Esophagus squamous epithelium (tissue), 4 donors: ENCODE data around the gene GPC6.

ENCODE experiments used
- POLR2A ChIP-seq, 4 donors: fragments of 450-650 bp; IDR thresholded peaks; one replicate each; pipeline ENCODE4 v1.6.1; 2017; ENCODE audit warnings: antibody characterized with exemption in 4 of 4, mild to moderate bottlenecking in 4 of 4, moderate library complexity in 3 of 4
- TF ChIP-seq, protein P1 (sequence below), 6 experiments: fragments of 450-650 bp in 4 of 6; fragments of 200-600 bp in 2 of 6; sonication (generic) in 2 of 6; IDR thresholded peaks; one replicate each; pipeline ENCODE4 v1.5.1; 2016 to 2019; ENCODE audit warnings: antibody characterized with exemption in 6 of 6, mild to moderate bottlenecking in 4 of 6, moderate library complexity in 4 of 6

DNA sequence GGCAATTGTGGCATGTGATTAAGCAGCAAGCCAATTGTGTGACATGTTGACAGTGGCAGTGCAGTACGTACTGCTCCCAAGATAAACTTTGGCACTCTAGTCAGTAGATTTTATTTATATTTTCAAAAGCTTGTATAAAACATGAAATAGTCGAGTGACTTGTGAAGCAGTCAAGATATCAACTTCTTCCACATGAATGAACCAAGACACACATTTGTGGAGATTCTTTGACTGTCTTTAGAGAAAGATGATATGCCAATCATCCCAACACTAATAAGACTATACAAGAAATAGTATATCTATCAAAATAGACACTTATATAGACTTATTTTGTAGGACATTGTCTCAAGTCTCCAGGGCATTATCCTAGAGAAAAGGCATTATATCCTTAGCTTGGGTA lies 714.8 kb downstream of the GPC6 start:
- TF ChIP-seq, protein P1, sequence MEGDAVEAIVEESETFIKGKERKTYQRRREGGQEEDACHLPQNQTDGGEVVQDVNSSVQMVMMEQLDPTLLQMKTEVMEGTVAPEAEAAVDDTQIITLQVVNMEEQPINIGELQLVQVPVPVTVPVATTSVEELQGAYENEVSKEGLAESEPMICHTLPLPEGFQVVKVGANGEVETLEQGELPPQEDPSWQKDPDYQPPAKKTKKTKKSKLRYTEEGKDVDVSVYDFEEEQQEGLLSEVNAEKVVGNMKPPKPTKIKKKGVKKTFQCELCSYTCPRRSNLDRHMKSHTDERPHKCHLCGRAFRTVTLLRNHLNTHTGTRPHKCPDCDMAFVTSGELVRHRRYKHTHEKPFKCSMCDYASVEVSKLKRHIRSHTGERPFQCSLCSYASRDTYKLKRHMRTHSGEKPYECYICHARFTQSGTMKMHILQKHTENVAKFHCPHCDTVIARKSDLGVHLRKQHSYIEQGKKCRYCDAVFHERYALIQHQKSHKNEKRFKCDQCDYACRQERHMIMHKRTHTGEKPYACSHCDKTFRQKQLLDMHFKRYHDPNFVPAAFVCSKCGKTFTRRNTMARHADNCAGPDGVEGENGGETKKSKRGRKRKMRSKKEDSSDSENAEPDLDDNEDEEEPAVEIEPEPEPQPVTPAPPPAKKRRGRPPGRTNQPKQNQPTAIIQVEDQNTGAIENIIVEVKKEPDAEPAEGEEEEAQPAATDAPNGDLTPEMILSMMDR (IDR thresholded peaks at IDR 0.05): no peak
- TF ChIP-seq POLR2A (IDR thresholded peaks at IDR 0.05): no peak
